Stimulated activated CD4-positive, alpha-beta T cell treated with anti-CD3 and anti-CD28 coated beads, Interleukin-1b, Interleukin-23, amount 100 ng/mL, for 24 hours (primary cell): Measurements from ENCODE around the gene GSG1L.

Source experiments
- DNase-seq, 4 experiments: peaks; one replicate each; pipeline ENCODE4 v3.0.0-alpha.2; 2020; ENCODE audit warnings: low read depth in 4 of 4, low spot score in 1 of 4

GSG1L gene

GRCh38 chr16:28092721-28093384 lies 29.3 kb upstream of the GSG1L start:
- DNase-seq, result no peak

- DNase-seq, result no peak
These were observed 28.1 kb upstream of the GSG1L start for GRCh38 chr16:28091656-28092055.

GRCh38 chr16:28090646-28091377 lies 27.3 kb upstream of the GSG1L start:
- DNase-seq, result no peak

GRCh38 chr16:28089992-28090365 lies 26.5 kb upstream of the GSG1L start:
- DNase-seq, result no peak

GRCh38 chr16:28089205-28089991 lies 25.9 kb upstream of the GSG1L start:
- no peak for DNase-seq

GRCh38 chr16:28087675-28088300 lies 24.3 kb upstream of the GSG1L start:
- DNase-seq, result no peak

- DNase-seq, result no peak
These were observed 23.7 kb upstream of the GSG1L start for GRCh38 chr16:28087140-28087660.

GRCh38 chr16:28086186-28087139 lies 22.9 kb upstream of the GSG1L start:
- DNase-seq, result no peak

- DNase-seq, result no peak
These were observed 22.1 kb upstream of the GSG1L start for GRCh38 chr16:28085389-28086171.

GRCh38 chr16:28084209-28084608 lies 20.7 kb upstream of the GSG1L start:
- no peak for DNase-seq

GRCh38 chr16:28082624-28083023 lies 19.1 kb upstream of the GSG1L start:
- DNase-seq, result no peak

- DNase-seq, result no peak
These were observed 18.0 kb upstream of the GSG1L start for GRCh38 chr16:28081391-28081968.

- DNase-seq, result no peak
These were observed 14.7 kb upstream of the GSG1L start for GRCh38 chr16:28078261-28078660.

- DNase-seq, result no peak
These were observed 10.3 kb upstream of the GSG1L start for GRCh38 chr16:28073836-28074235.

GRCh38 chr16:28072087-28072486 lies 8.6 kb upstream of the GSG1L start:
- no peak for DNase-seq

GRCh38 chr16:28069971-28070794 lies 6.7 kb upstream of the GSG1L start:
- no peak for DNase-seq

- DNase-seq, result no peak
These were observed 5.5 kb upstream of the GSG1L start for GRCh38 chr16:28068976-28069375.
